GM18867 (cell line): ENCODE measurements around the gene SLC35F4.

Source experiments
- ATAC-seq: cut with Tn5 transposase; IDR thresholded peaks from one replicate; pipeline ENCODE4 v1.9.1; 2021; ENCODE audit warnings: mild to moderate bottlenecking, moderate library complexity; ENCODE audit not compliant: unreplicated experiment

The SLC35F4 gene

DNA sequence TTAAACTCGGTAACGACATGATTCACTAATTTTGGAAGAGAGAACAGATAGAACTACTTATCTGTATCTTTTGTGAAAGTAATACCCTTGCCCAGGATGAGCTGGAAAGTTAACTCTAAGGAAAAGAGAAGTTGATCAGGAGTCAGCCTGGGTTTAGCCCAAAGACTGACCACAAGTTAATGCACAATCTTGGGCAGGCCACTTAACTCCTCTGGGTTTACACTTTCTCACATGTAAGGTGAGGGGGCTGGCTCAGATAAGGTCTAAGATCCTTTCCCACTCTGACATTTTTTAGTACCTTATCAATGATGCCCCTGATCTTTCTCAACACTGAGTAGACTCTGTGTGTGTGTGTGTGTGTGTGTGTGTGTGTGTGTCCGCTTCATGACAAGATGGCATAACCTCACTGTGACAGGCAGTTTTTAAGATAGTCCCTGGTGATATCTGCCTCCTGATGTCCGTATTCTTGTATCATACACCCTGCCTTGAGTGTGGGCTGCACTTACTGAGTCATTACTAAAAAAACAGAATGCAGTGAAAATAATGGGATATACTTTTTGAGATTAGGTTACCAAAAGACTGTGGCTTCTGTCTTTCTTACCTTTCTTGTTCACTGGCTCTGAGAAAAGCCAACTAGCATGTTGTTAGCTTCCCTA, 316.0 kb downstream of the SLC35F4 start:
- ATAC-seq, result no peak

- ATAC-seq, result no peak
Measured at GRCh38 chr14:57549016-57549564, 316.8 kb downstream of the SLC35F4 start.

DNA sequence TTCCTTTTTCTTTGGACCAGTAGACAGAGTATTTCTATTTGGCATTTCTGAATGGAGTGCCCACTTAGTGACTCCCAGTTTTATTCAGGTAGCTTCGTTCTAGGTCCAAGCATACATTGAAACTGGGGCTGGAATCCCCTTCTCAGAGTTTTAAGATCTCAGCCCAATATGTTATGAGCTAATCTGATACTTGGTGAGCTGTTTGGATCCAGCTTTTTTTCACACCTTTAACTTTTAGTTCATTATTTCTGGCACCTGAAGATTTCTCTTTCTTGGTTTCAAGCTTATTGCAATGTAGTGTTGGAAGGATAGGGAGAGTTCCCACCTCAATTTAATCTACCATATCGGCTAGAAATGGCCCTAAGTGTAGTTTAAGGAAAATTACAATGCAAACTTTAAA, 318.8 kb downstream of the SLC35F4 start:
- ATAC-seq, result no peak

DNA sequence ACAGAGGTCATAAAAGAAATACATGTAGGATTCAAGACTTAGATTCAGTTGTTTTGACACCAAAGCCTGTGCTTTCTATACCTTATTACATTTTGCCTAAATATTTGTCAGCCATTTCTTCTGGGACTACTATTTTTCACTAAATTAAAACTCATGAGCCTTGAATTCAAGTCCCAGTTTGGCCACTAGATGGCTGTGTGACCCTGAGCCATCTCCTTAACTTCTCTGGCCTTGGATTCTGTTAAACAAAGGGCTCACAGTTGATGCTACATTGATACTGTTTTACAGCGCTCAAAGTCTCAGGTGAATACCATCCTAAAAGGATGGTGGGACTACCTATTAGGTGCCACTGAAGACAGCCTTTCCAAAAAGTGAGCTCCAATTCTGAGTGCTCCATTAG, 332.7 kb downstream of the SLC35F4 start:
- ATAC-seq, result no peak

DNA sequence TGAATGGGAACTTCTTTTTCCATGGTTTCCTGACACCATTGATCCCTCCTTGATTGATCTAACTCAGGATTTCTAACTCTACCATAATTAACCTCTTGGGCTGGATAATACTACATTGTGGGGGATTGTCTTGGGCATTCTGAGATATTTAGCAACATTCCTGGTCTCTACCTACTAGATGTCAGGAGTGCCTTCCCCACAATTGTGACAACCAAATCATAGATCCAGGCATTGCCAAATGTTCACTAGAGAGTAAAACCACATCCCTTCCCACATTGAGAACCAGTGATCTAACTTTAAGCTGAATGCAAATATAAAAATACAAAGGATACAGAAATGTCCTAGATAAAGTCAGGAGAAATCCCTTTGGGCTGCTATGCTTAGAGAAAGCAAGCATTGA, 335.3 kb downstream of the SLC35F4 start:
- ATAC-seq, result no peak

- no peak for ATAC-seq
Measured at GRCh38 chr14:57526942-57527341, 338.9 kb downstream of the SLC35F4 start.

GRCh38 chr14:57519043-57519442, 346.8 kb downstream of the SLC35F4 start:
- ATAC-seq, result no peak
